ENCODE data around the gene COL16A1.

COL16A1 gene

GRCh38 chr1:31750858-31751510 is 47.2 kb upstream of the COL16A1 start:
- H2AFZ ChIP-seq (ENCODE audit: low read length), result no peak overlapping the region
- H4K20me1 ChIP-seq (ENCODE audit: insufficient read depth, low read length), result no peaks in the 10 kb centered on the region
- no peaks in the 10 kb centered on the region for H3K9me2 ChIP-seq (replicated peaks; ENCODE audit: insufficient read depth, low read length)
- no peak for DNase-seq
- H3K27me3 ChIP-seq (replicated peaks; ENCODE audit: insufficient read depth, low read length), result no peaks in the 10 kb centered on the region
- no peaks in the 10 kb centered on the region for H3K36me3 ChIP-seq (replicated peaks; ENCODE audit: insufficient read depth, low read length)
- H3K4me3 ChIP-seq (ENCODE audit: low read length), result no peak overlapping the region
- no peak overlapping the region for H3K27ac ChIP-seq (ENCODE audit: low read length)
- no peaks in the 10 kb centered on the region for H3F3A ChIP-seq (ENCODE audit: insufficient read depth, low read length)
- peaks cover 2% of the 10 kb centered on the region for H3K4me1 ChIP-seq (ENCODE audit: low read length)
- TF ChIP-seq EZH2 (optimal IDR thresholded peaks at IDR 0.05; ENCODE audit: low read depth, low read length) (no peak), EZH2phosphoT487 (IDR thresholded peaks at IDR 0.05; ENCODE audit: low read length) (no peak), CTCF (IDR thresholded peaks at IDR 0.05; ENCODE audit: low read length) (no peak)
- H3K9me3 ChIP-seq (replicated peaks; ENCODE audit: insufficient read depth, low read length), result no peaks in the 10 kb centered on the region
- no peak overlapping the region for H3K4me2 ChIP-seq (ENCODE audit: low read depth, low read length)
- no peak overlapping the region for H3K9ac ChIP-seq (ENCODE audit: low read length)
- no peaks in the 10 kb centered on the region for H3K79me2 ChIP-seq (ENCODE audit: low read length)

- Histone ChIP-seq H3K4me2 (ENCODE audit: low read depth, low read length) (no peak overlapping the region), H3K4me3 (ENCODE audit: low read length) (no peak overlapping the region)
Observed at GRCh38 chr1:31749785-31750735, 46.2 kb upstream of the COL16A1 start.

DNA sequence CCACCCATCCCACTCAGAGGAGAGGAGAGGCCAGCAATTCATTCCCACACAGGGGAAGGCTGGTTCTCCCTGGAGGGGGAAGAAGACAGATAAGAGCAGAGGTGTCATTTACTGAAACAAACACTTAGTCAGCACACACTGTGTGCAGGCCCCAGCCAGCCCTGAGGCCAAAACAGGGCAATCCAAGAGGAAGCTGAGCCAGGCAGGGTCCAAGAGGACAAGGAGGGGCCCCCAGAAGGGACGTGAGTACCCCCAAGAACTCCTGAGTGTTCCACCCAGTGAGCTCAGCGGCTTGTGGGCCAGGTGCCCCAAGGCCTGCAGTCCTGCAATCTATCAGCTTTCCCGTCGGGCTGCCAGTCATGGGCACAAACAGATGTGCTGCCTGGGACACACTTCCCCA is 44.5 kb upstream of the COL16A1 start:
- Histone ChIP-seq H3K9me3 (replicated peaks; ENCODE audit: insufficient read depth, low read length) (no peaks in the 10 kb centered on the region), H4K20me1 (ENCODE audit: insufficient read depth, low read length) (no peaks in the 10 kb centered on the region), H3K4me2 (ENCODE audit: low read depth, low read length) (no peak overlapping the region)

More at GRCh38 chr1:31749785-31750735, 46.2 kb upstream of the COL16A1 start:
- H3K4me1 ChIP-seq (ENCODE audit: low read length), result peaks cover 12% of the 10 kb centered on the region
- no peak overlapping the region for H3K9ac ChIP-seq (ENCODE audit: low read length)
- no peaks in the 10 kb centered on the region for H4K20me1 ChIP-seq (ENCODE audit: insufficient read depth, low read length)
- no peak overlapping the region for H2AFZ ChIP-seq (ENCODE audit: low read length)
- H3K9me3 ChIP-seq (replicated peaks; ENCODE audit: insufficient read depth, low read length), result no peaks in the 10 kb centered on the region
- no peaks in the 10 kb centered on the region for H3K79me2 ChIP-seq (ENCODE audit: low read length)
- no peak for DNase-seq
- H3F3A ChIP-seq (ENCODE audit: insufficient read depth, low read length), result peaks cover 5% of the 10 kb centered on the region
- H3K36me3 ChIP-seq (replicated peaks; ENCODE audit: insufficient read depth, low read length), result no peaks in the 10 kb centered on the region
- no peaks in the 10 kb centered on the region for H3K27me3 ChIP-seq (replicated peaks; ENCODE audit: insufficient read depth, low read length)
- no peaks in the 10 kb centered on the region for H3K9me2 ChIP-seq (replicated peaks; ENCODE audit: insufficient read depth, low read length)
- no peak for TF ChIP-seq CTCF (IDR thresholded peaks at IDR 0.05; ENCODE audit: low read length)
- TF ChIP-seq EZH2phosphoT487 (IDR thresholded peaks at IDR 0.05; ENCODE audit: low read length), result no peak
- no peak for TF ChIP-seq EZH2 (optimal IDR thresholded peaks at IDR 0.05; ENCODE audit: low read depth, low read length)
- no peak overlapping the region for H3K27ac ChIP-seq (ENCODE audit: low read length)

More for the DNA sequence above, 44.5 kb upstream of the COL16A1 start:
- H3K4me1 ChIP-seq (ENCODE audit: low read length), result peaks cover 24% of the 10 kb centered on the region
- H3K4me3 ChIP-seq (ENCODE audit: low read length), result no peak overlapping the region
- DNase-seq, result no peak
- H3K36me3 ChIP-seq (replicated peaks; ENCODE audit: insufficient read depth, low read length), result no peaks in the 10 kb centered on the region
- H2AFZ ChIP-seq (ENCODE audit: low read length), result no peak overlapping the region
- no peak overlapping the region for H3K9ac ChIP-seq (ENCODE audit: low read length)
- no peaks in the 10 kb centered on the region for H3K9me2 ChIP-seq (replicated peaks; ENCODE audit: insufficient read depth, low read length)
- TF ChIP-seq CTCF (IDR thresholded peaks at IDR 0.05; ENCODE audit: low read length), result no peak
- TF ChIP-seq EZH2phosphoT487 (IDR thresholded peaks at IDR 0.05; ENCODE audit: low read length), result no peak
- TF ChIP-seq EZH2 (optimal IDR thresholded peaks at IDR 0.05; ENCODE audit: low read depth, low read length), result no peak
- H3K27me3 ChIP-seq (replicated peaks; ENCODE audit: insufficient read depth, low read length), result no peaks in the 10 kb centered on the region
- peaks cover 10% of the 10 kb centered on the region for H3F3A ChIP-seq (ENCODE audit: insufficient read depth, low read length)
- no peak overlapping the region for H3K27ac ChIP-seq (ENCODE audit: low read length)
- no peaks in the 10 kb centered on the region for H3K79me2 ChIP-seq (ENCODE audit: low read length)

Measured in MM.1S (cell line).